Astrocyte (in vitro differentiated cells and primary cell): ENCODE measurements around the gene SLC38A10. TPM values are rescaled to one million over a fixed set of nuclear protein-coding genes. Genes with fewer than 3 reads are reported as not detected.

ENCODE experiments used
- DNase-seq: peaks from one replicate; pipeline ENCODE4 v3.0.0-alpha.2; 2010; ENCODE audit warnings: low read depth
- FAIRE-seq: peaks from 2 replicates; lab custom pipeline; 2011; peaks lifted over from hg19 to GRCh38; lab: Jason Lieb, UNC
- H2AFZ ChIP-seq: 2 replicates; pipeline ENCODE4 v1.6.0; 2012; ENCODE audit warnings: low read depth, low read length, inconsistent platforms
- H3K27ac ChIP-seq: 2 replicates; pipeline ENCODE4 v1.5.1; 2011; ENCODE audit warnings: low read depth, low read length, inconsistent platforms
- H3K27me3 ChIP-seq: 2 replicates; pipeline ENCODE4 v1.6.0; 2011; ENCODE audit warnings: low read length, inconsistent platforms; ENCODE audit not compliant: insufficient read depth
- H3K36me3 ChIP-seq: 2 replicates; pipeline ENCODE4 v1.5.1; 2011; ENCODE audit warnings: low read length, inconsistent platforms; ENCODE audit not compliant: insufficient read depth
- H3K4me1 ChIP-seq: 2 replicates; pipeline ENCODE4 v1.5.1; 2011; ENCODE audit warnings: low read length, inconsistent platforms; ENCODE audit not compliant: insufficient read depth
- H3K4me2 ChIP-seq: 2 replicates; pipeline ENCODE4 v1.6.0; 2012; ENCODE audit warnings: low read length, inconsistent platforms
- H3K4me3 ChIP-seq: 2 replicates; pipeline ENCODE4 v1.5.1; 2011; ENCODE audit warnings: low read depth, mild to moderate bottlenecking, low read length, inconsistent platforms; ENCODE audit not compliant: insufficient read depth
- H3K79me2 ChIP-seq: 2 replicates; pipeline ENCODE4 v1.6.0; 2012; ENCODE audit warnings: mild to moderate bottlenecking, low read length, inconsistent platforms; ENCODE audit not compliant: insufficient read depth
- H3K9ac ChIP-seq: 2 replicates; pipeline ENCODE4 v1.6.0; 2012; ENCODE audit warnings: mild to moderate bottlenecking, low read length, inconsistent platforms
- H3K9me3 ChIP-seq: 2 replicates; pipeline ENCODE4 v1.5.1; 2012; ENCODE audit warnings: low read depth, mild to moderate bottlenecking, low read length, inconsistent platforms; ENCODE audit not compliant: insufficient read depth
- H4K20me1 ChIP-seq: 2 replicates; pipeline ENCODE4 v1.6.0; 2012; ENCODE audit warnings: low read length, inconsistent platforms; ENCODE audit not compliant: insufficient read depth
- H3K27ac Mint-ChIP-seq: one replicate; pipeline ENCODE4 v1.8.0; 2021; ENCODE audit warnings: mild to moderate bottlenecking, mixed read lengths; ENCODE audit not compliant: unreplicated experiment
- H3K27me3 Mint-ChIP-seq: one replicate; pipeline ENCODE4 v1.8.0; 2021; ENCODE audit warnings: low read depth, mixed read lengths; ENCODE audit not compliant: unreplicated experiment
- H3K36me3 Mint-ChIP-seq: one replicate; pipeline ENCODE4 v1.8.0; 2021; ENCODE audit warnings: low read depth, mixed read lengths; ENCODE audit not compliant: unreplicated experiment
- H3K4me1 Mint-ChIP-seq: one replicate; pipeline ENCODE4 v1.8.0; 2021; ENCODE audit warnings: low read depth, mixed read lengths; ENCODE audit not compliant: unreplicated experiment
- H3K4me3 Mint-ChIP-seq: one replicate; pipeline ENCODE4 v1.8.0; 2021; ENCODE audit warnings: mild to moderate bottlenecking, moderate library complexity, mixed read lengths; ENCODE audit not compliant: unreplicated experiment
- H3K9me3 Mint-ChIP-seq: one replicate; pipeline ENCODE4 v1.8.0; 2021; ENCODE audit warnings: mild to moderate bottlenecking, mixed read lengths; ENCODE audit not compliant: unreplicated experiment
- EZH2 ChIP-seq: IDR thresholded peaks from 2 replicates; pipeline ENCODE4 v1.6.1; 2012; ENCODE audit warnings: mild to moderate bottlenecking, low read length, inconsistent platforms; ENCODE audit not compliant: insufficient read depth
- total RNA-seq: library from RNA; stranded (reverse); gene quantifications from 2 replicates; pipeline ENCODE4 v1.2.1, GENCODE V29; 2021
- TF ChIP-seq, protein P1 (sequence below): IDR thresholded peaks from 2 replicates; pipeline ENCODE4 v1.5.1; 2011; ENCODE audit warnings: low read depth, mild to moderate bottlenecking, inconsistent platforms, low read length, moderate library complexity; ENCODE audit not compliant: insufficient read depth

The SLC38A10 gene
- total RNA-seq, 1 donor from 2014 or later = 71.4 TPM

GRCh38 chr17:81328489-81328888 lies 33.4 kb upstream of the SLC38A10 start:
- no peak overlapping the region for H3K27ac Mint-ChIP-seq
- Histone ChIP-seq H3K4me2 (no peak overlapping the region), H4K20me1 (no peaks in the 10 kb centered on the region), H3K27ac (no peak overlapping the region), H3K79me2 (no peaks in the 10 kb centered on the region), H3K4me3 (no peak overlapping the region), H3K9ac (peak overlapping the region; percentile 10), H2AFZ (no peak overlapping the region), H3K36me3 (no peaks in the 10 kb centered on the region), H3K27me3 (peaks cover 6% of the 10 kb centered on the region), H3K4me1 (peaks cover 15% of the 10 kb centered on the region), H3K9me3 (no peaks in the 10 kb centered on the region)
- H3K36me3 Mint-ChIP-seq = no peaks in the 10 kb centered on the region
- no peak overlapping the region for H3K4me3 Mint-ChIP-seq
- FAIRE-seq (no peak), DNase-seq (no peak)
- H3K4me1 Mint-ChIP-seq = peaks cover 10% of the 10 kb centered on the region
- peaks cover 20% of the 10 kb centered on the region for H3K27me3 Mint-ChIP-seq
- H3K9me3 Mint-ChIP-seq = no peaks in the 10 kb centered on the region
- TF ChIP-seq, protein P1, sequence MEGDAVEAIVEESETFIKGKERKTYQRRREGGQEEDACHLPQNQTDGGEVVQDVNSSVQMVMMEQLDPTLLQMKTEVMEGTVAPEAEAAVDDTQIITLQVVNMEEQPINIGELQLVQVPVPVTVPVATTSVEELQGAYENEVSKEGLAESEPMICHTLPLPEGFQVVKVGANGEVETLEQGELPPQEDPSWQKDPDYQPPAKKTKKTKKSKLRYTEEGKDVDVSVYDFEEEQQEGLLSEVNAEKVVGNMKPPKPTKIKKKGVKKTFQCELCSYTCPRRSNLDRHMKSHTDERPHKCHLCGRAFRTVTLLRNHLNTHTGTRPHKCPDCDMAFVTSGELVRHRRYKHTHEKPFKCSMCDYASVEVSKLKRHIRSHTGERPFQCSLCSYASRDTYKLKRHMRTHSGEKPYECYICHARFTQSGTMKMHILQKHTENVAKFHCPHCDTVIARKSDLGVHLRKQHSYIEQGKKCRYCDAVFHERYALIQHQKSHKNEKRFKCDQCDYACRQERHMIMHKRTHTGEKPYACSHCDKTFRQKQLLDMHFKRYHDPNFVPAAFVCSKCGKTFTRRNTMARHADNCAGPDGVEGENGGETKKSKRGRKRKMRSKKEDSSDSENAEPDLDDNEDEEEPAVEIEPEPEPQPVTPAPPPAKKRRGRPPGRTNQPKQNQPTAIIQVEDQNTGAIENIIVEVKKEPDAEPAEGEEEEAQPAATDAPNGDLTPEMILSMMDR = no peak
- TF ChIP-seq EZH2 = no peak

GRCh38 chr17:81325714-81326358 lies 30.7 kb upstream of the SLC38A10 start:
- no peak overlapping the region for H3K4me3 ChIP-seq
- H3K9me3 ChIP-seq = no peaks in the 10 kb centered on the region
- Mint-ChIP-seq H3K27ac (no peak overlapping the region), H3K4me1 (peaks cover 10% of the 10 kb centered on the region), H3K4me3 (no peak overlapping the region), H3K36me3 (no peaks in the 10 kb centered on the region), H3K27me3 (peaks cover 7% of the 10 kb centered on the region), H3K9me3 (no peaks in the 10 kb centered on the region)
- H3K27me3 ChIP-seq = no peaks in the 10 kb centered on the region
- TF ChIP-seq, protein P1 = no peak
- no peak for TF ChIP-seq EZH2
- H3K9ac ChIP-seq = no peak overlapping the region
- no peak for DNase-seq
- no peak overlapping the region for H3K27ac ChIP-seq
- FAIRE-seq = no peak
- peaks cover 15% of the 10 kb centered on the region for H3K4me1 ChIP-seq
- no peak overlapping the region for H2AFZ ChIP-seq
- no peaks in the 10 kb centered on the region for H4K20me1 ChIP-seq
- no peaks in the 10 kb centered on the region for H3K79me2 ChIP-seq
- H3K36me3 ChIP-seq = no peaks in the 10 kb centered on the region
- no peak overlapping the region for H3K4me2 ChIP-seq
